Activated CD4-positive, alpha-beta T cell treated with anti-CD3 and anti-CD28 coated beads, Interleukin-2, amount 50 U/mL, for 48 hours (primary cell): ENCODE data around the gene RNF213.

Source experiments
- DNase-seq, 2 experiments: peaks; one replicate each; pipeline ENCODE4 v3.0.0-alpha.2; 2020

Gene RNF213

GRCh38 chr17:80352991-80353665 lies 92.5 kb downstream of the RNF213 start:
- DNase-seq, result no peak

DNA sequence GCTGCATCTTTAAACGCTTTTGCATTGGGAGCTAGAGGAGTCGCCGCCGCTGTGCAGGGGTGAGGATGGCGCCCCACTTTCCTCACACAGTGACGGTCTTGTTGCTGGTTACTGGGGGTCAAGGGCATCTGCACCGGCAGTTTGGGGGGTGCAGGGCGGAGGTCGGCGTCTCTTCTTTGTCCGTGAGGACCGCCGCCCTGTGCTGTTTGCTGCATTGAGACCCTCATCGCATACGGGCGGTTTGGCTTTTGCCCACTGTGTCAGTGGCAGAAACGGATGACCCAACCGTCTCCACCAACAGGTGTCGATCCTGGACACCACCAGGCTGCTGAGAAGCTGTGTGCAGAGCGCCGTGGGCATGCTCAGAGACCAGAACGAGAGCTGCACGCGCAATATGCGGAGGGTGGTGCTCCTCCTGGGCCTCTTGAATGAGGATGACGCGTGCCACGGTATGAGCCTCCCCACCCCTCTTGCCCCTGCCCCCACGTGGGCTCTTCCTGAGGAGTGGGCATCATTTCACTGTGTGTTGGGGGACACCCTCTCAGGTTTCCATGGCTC lies 93.1 kb downstream of the RNF213 start:
- DNase-seq, result no peak

DNA sequence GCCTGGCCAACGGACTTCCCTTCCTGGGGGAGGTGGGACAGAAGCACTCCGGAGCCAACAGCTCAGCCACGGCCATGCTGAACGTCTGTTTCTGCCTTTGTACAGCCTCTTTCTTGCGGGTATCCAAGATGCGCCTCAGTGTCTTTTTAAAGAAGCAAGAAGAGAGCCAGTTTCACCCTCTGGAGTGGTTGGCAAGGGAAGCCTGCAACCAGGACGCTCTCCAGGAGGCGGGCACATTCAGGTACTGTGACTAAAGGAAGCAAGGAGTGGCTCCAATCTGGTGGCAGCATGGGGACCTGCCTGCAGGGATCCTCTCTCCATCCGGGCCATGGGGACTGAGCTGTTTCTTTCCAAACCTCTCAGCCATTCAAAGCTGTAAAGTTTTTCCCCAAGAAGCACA lies 93.7 kb downstream of the RNF213 start:
- DNase-seq, result no peak

- DNase-seq, result no peak
Observed at GRCh38 chr17:80356231-80356856, 95.7 kb downstream of the RNF213 start.

DNA sequence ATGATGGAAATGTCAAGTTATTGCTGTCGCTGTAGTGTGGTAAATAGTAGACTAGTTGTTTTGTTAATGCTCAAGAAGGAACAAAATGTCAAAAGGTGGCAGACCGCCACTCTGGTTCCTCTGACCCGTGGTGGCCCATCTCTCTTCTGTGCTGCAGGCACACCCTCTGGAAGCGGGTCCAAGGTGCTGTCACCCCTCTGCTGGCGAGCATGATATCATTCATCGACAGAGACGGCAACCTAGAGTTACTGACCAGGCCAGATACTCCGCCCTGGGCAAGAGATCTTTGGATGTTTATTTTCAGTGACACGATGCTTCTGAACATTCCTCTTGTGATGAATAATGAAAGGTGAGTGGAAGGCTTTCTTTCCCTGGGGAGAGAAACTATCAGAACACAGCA lies 97.5 kb downstream of the RNF213 start:
- DNase-seq, result no peak

GRCh38 chr17:80358861-80359260 lies 98.2 kb downstream of the RNF213 start:
- no peak for DNase-seq

DNA sequence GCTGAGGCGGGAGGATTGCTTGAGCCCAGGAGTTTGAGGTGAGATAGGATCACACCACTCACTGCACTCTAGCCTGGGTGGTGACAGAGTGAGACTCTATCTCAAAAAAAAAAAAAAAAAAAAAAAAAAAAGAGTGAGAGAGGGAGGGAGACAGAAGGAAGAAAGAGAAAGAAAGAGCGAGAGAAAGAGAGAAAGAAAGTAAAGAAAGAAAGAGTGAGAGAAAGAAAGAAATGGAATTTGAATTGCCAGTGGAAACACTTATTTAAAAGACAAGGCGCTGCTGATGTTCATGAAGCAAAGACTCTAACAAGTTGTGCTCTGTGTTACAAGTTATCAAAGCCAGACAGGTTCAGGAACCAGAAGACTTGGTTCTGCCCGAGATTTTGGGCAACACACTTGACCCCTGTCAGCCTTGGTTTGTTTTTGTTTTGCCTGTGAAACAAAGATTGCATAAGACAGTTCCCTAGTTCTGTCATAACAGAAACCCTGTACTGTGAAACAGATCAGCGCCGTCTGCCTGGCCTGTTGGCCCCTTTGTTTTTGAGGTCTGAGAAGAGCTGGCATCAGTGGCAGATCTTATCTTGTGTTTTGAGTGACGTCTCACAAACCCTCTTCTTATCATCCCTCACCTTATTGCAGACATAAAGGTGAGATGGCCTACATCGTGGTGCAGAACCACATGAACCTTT lies 98.9 kb downstream of the RNF213 start:
- no peak for DNase-seq

DNA sequence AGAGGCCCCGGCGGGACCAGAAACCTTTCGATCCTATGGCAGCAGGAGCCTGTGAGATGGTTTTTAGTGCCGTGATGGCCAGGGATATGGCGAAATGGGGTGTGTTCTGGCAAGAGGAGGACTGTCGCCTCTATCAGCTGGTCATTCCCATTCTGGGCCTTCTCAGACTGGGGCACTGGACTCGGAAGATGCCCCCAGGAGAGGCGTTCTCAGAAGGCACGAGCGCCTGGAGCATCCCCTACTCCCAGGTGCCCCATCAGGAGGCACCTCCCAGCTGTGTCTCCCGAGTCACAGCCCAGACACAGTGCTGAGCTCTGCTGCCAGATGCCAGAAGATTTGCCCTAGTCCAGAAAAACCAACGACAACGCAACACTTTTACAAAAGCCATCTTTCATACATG lies 99.7 kb downstream of the RNF213 start:
- DNase-seq, result no peak

GRCh38 chr17:80361495-80362220 lies 101.0 kb downstream of the RNF213 start:
- peak; percentile 24 to 35 for DNase-seq

GRCh38 chr17:80362428-80363119 lies 101.9 kb downstream of the RNF213 start:
- DNase-seq, result no peak

DNA sequence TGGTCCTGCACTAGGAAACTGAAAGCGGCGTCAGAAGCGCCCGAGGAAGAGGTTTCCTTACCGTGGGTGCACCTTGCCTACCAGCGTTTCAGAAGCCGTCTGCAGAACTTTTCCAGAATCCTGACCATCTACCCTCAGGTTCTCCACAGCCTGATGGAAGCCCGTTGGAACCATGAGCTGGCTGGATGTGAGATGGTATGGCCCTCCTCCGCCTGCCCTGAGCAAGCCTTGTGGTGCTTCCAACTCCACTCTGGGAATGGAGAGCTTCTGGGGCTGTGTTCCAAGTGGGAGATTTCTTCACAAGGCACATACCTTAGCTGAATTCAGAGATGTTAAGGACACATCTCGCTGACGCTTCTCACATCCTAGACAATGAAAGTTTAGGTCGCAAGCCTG lies 102.5 kb downstream of the RNF213 start:
- DNase-seq, result no peak

DNA sequence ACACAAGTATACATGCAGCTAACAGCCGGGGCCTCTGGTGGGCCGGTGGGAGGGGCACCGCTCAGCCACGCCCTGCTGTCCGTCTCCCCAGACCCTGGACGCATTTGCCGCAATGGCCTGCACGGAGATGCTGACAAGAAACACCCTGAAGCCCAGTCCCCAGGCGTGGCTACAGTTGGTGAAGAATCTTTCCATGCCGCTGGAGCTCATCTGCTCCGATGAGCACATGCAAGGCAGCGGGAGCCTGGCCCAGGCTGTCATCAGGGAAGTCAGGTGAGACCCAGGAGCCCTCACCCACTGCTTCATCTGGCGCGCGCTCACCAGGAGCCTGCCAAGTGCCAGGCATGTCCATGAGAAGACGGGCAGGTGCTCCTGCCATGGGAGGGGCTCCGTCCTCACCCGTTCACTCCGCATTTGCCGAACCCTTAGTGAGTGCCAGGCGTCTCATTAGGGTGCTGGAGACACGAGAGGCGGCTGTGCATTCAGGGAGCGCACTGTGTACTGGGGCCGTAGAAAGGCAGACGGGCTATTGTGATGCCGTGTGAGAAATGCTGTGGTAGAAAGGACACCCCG lies 103.0 kb downstream of the RNF213 start:
- no peak for DNase-seq

DNA sequence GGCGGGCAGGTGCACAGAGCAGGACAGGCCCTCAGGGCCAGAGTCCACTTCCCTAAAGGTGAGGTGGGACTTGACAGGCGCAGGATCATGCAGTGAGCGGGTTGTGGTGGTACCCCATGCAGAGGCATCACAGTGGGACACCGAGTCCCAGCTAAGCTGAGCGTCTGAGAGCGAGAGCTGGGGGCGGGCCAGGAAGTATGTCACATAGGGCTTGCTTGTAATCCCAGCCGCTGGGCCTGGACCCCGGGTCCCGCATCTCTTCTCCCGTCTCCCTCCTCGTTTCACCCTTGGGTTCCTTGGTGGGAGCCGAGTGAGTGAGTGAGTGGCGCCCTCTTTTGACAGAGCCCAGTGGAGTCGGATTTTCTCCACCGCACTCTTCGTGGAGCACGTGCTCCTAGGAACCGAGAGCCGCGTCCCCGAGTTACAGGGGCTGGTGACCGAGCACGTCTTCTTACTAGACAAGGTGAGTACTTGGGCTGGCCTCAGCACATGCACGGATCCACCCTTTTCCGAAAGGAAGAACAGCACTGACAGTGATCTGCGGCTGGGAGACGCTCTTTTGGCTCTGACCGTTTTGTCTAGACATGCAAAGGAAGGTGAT lies 103.5 kb downstream of the RNF213 start:
- DNase-seq, result peak in 1 of 2 experiments; percentile 23

GRCh38 chr17:80365001-80365965 lies 104.6 kb downstream of the RNF213 start:
- DNase-seq, result no peak

GRCh38 chr17:80365983-80366382 lies 105.3 kb downstream of the RNF213 start:
- no peak for DNase-seq

DNA sequence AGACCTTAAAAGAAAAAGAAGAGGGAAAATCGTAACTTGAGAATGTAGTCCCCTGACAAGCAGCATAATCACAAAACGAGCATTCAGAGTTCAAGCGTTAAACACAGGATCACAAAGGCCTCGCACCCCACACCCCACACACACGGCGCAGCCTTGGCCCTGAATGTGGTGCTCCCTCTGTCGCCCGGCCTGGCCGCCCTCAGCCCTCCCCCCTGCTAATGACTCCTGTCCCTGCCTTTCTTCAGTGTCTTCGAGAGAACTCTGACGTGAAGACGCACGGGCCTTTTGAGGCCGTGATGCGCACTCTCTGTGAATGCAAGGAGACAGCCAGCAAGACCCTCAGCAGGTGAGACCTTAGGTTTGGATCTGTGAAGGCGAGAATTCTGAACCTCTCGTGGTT lies 106.9 kb downstream of the RNF213 start:
- no peak for DNase-seq

- no peak for DNase-seq
Observed at GRCh38 chr17:80371196-80371595, 110.5 kb downstream of the RNF213 start.

GRCh38 chr17:80372456-80372855 lies 111.8 kb downstream of the RNF213 start:
- no peak for DNase-seq

DNA sequence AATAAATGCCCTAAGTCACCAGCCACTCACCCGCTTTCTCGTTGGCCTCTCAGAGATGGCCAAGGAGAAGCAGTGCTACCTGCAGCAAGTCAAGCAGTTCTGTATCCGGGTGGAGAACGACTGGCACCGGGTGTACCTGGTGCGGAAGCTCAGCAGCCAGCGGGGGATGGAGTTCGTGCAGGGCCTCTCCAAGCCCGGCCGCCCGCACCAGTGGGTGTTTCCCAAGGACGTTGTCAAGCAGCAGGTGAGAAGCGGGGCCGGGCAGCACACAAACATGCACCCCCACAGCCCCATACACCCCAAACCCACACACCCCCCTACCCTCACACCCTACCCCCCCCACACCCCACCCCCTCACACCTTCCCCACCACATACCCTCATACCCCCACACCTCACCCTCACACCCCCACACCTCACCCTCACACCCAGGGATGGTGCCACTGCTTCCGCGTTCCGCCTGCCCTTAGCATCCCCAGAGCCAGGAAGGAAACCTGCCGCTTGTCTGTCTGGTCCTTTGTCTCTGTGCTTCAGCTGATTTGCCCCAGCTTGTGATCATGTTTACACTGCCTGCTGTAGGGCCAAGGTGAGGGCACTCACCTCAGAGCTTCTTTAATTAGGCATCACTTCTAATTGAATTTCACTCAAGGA lies 112.4 kb downstream of the RNF213 start:
- DNase-seq, result no peak
